SH-SY5Y (cell line): Measurements from ENCODE around the gene TXLNB.

Source experiments
- GATA2 ChIP-seq: IDR thresholded peaks from 2 replicates; pipeline ENCODE4 v1.6.1; 2011; ENCODE audit warnings: mild to moderate bottlenecking, low read depth, low read length
- GATA3 ChIP-seq: IDR thresholded peaks from 2 replicates; pipeline ENCODE4 v1.6.1; 2011; ENCODE audit warnings: low read depth, mild to moderate bottlenecking, low read length, moderate library complexity

- TF ChIP-seq GATA3: no peak
- no peak for TF ChIP-seq GATA2
These were observed 32.4 kb upstream of the TXLNB start for GRCh38 chr6:139324301-139324555.
